ENCODE results near the gene ITGAL. TPM values are rescaled to one million over a fixed set of nuclear protein-coding genes. Genes with fewer than 3 reads are reported as not detected.

Gene ITGAL
- total and polyA plus RNA-seq, 4 donors: 4.3 to 11.8 (median 6.9) TPM

GRCh38 chr16:30546115-30546514 is 73.6 kb downstream of the ITGAL start:
- Histone ChIP-seq H3K9ac (ENCODE audit: low read depth in 1 of 2, low read length in 2 of 2) (no peak overlapping the region), H3K27ac (ENCODE audit: low read depth in 1 of 2, low read length in 2 of 2) (no peak overlapping the region), H3K4me3 (ENCODE audit: low read depth in 1 of 3, low read length in 3 of 3) (no peak overlapping the region), H3K36me3 (ENCODE audit: control insufficient read depth in 4 of 4, insufficient read depth in 3 of 4, low read depth in 1 of 4, low read length in 3 of 4) (no peaks in the 10 kb centered on the region), H3K4me1 (ENCODE audit: control insufficient read depth in 4 of 4, insufficient read depth in 4 of 4, low read length in 3 of 4) (no peaks in the 10 kb centered on the region), H3K9me3 (ENCODE audit: control insufficient read depth in 4 of 4, low read length in 3 of 4) (no peaks in the 10 kb centered on the region), H3K27me3 (ENCODE audit: control insufficient read depth in 4 of 4, insufficient read depth in 4 of 4, low read length in 3 of 4) (no peaks in the 10 kb centered on the region)
- TF ChIP-seq HNF4G (IDR thresholded peaks at IDR 0.05): no peak
- TF ChIP-seq HNF4A (conservative IDR thresholded peaks at IDR 0.05): no peak
- TF ChIP-seq ATF3 (IDR thresholded peaks at IDR 0.05): no peak
- TF ChIP-seq NR2F2 (IDR thresholded peaks at IDR 0.05): no peak
- TF ChIP-seq MAX (IDR thresholded peaks at IDR 0.05): no peak
- DNase-seq (ENCODE audit: low spot score): no peak
- WGBS: 89% methylated on average over 8 of the region's 8 CpGs

GRCh38 chr16:30548416-30549253 is 76.1 kb downstream of the ITGAL start:
- H3K9me3 ChIP-seq (ENCODE audit: control insufficient read depth in 4 of 4, low read length in 3 of 4): no peaks in the 10 kb centered on the region
- no peak overlapping the region for H3K9ac ChIP-seq (ENCODE audit: low read depth in 1 of 2, low read length in 2 of 2)
- TF ChIP-seq FOXA1 (IDR thresholded peaks at IDR 0.05) (no peak), RXRA (IDR thresholded peaks at IDR 0.05) (no peak), ZBTB33 (IDR thresholded peaks at IDR 0.05) (no peak), GABPA (IDR thresholded peaks at IDR 0.05 in 1 of 2, conservative IDR thresholded peaks at IDR 0.05 in 1 of 2) (no peak), TAF1 (conservative IDR thresholded peaks at IDR 0.05) (no peak), FOXA2 (IDR thresholded peaks at IDR 0.05) (no peak)
- H3K36me3 ChIP-seq (ENCODE audit: control insufficient read depth in 4 of 4, insufficient read depth in 3 of 4, low read depth in 1 of 4, low read length in 3 of 4): peaks cover 0 to 8% (median 1%) of the 10 kb centered on the region in 4 donors
- DNase-seq (ENCODE audit: low spot score): no peak
- no peak overlapping the region for H3K27ac ChIP-seq (ENCODE audit: low read depth in 1 of 2, low read length in 2 of 2)
- WGBS: 74% methylated on average over 8 of the region's 8 CpGs
- no peaks in the 10 kb centered on the region for H3K27me3 ChIP-seq (ENCODE audit: control insufficient read depth in 4 of 4, insufficient read depth in 4 of 4, low read length in 3 of 4)
- H3K4me1 ChIP-seq (ENCODE audit: control insufficient read depth in 4 of 4, insufficient read depth in 4 of 4, low read length in 3 of 4): peaks cover 0 to 3% (median 1%) of the 10 kb centered on the region in 4 donors
- no peak overlapping the region for H3K4me3 ChIP-seq (ENCODE audit: low read depth in 1 of 3, low read length in 3 of 3)

- no peaks in the 10 kb centered on the region for H3K9me3 ChIP-seq (ENCODE audit: control insufficient read depth in 4 of 4, low read length in 3 of 4)
- no peak overlapping the region for H3K27ac ChIP-seq (ENCODE audit: low read depth in 1 of 2, low read length in 2 of 2)
- no peaks in the 10 kb centered on the region for H3K27me3 ChIP-seq (ENCODE audit: control insufficient read depth in 4 of 4, insufficient read depth in 4 of 4, low read length in 3 of 4)
- WGBS: 84% methylated on average over 3 of the region's 3 CpGs
- H3K9ac ChIP-seq (ENCODE audit: low read depth in 1 of 2, low read length in 2 of 2): no peak overlapping the region
- H3K4me3 ChIP-seq (ENCODE audit: low read depth in 1 of 3, low read length in 3 of 3): no peak overlapping the region
- TF ChIP-seq REST (IDR thresholded peaks at IDR 0.05): no peak
- H3K36me3 ChIP-seq (ENCODE audit: control insufficient read depth in 4 of 4, insufficient read depth in 3 of 4, low read depth in 1 of 4, low read length in 3 of 4): peaks cover 6 to 11% (median 8%) of the 10 kb centered on the region in 4 donors
- H3K4me1 ChIP-seq (ENCODE audit: control insufficient read depth in 4 of 4, insufficient read depth in 4 of 4, low read length in 3 of 4): peaks cover 0 to 5% (median 2%) of the 10 kb centered on the region in 4 donors
- DNase-seq (ENCODE audit: low spot score): no peak
Measured at GRCh38 chr16:30551781-30552180, 79.2 kb downstream of the ITGAL start.
